ENCODE measurements around the gene MYO15B.

Gene MYO15B

GRCh38 chr17:75662511-75662910, 74.9 kb downstream of the MYO15B start:
- TF ChIP-seq REST (IDR thresholded peaks at IDR 0.05; ENCODE audit: insufficient replicate concordance, low read depth) (no peak), POLR2AphosphoS5 (IDR thresholded peaks at IDR 0.05; ENCODE audit: low read depth) (no peak), SPI1 (IDR thresholded peaks at IDR 0.05; ENCODE audit: borderline replicate concordance, low read depth) (no peak), CTCF (IDR thresholded peaks at IDR 0.05; ENCODE audit: insufficient read depth, low read length) (no peak), GABPA (IDR thresholded peaks at IDR 0.05; ENCODE audit: low read depth) (no peak)
- Histone ChIP-seq H3K27me3 (ENCODE audit: insufficient read depth, poor library complexity, severe bottlenecking) (no peaks in the 10 kb centered on the region), H3K27ac (replicated peaks) (no peak overlapping the region), H3K4me3 (replicated peaks; ENCODE audit: insufficient read depth, low read length) (no peak overlapping the region)
- no peak for DNase-seq (ENCODE audit: low read depth in 1 of 2, low spot score in 1 of 2)

- Histone ChIP-seq H3K4me3 (replicated peaks; ENCODE audit: insufficient read depth, low read length) (no peak overlapping the region), H3K27ac (replicated peaks) (no peak overlapping the region), H3K27me3 (ENCODE audit: insufficient read depth, poor library complexity, severe bottlenecking) (no peaks in the 10 kb centered on the region)
- no peak for DNase-seq (ENCODE audit: low read depth in 1 of 2, low spot score in 1 of 2)
- TF ChIP-seq REST (IDR thresholded peaks at IDR 0.05; ENCODE audit: insufficient replicate concordance, low read depth), result no peak
- TF ChIP-seq POLR2AphosphoS5 (IDR thresholded peaks at IDR 0.05; ENCODE audit: low read depth), result no peak
- TF ChIP-seq SPI1 (IDR thresholded peaks at IDR 0.05; ENCODE audit: borderline replicate concordance, low read depth), result peak; percentile 90
These were observed 76.5 kb downstream of the MYO15B start for GRCh38 chr17:75664099-75664549.

GRCh38 chr17:75665981-75666380, 78.4 kb downstream of the MYO15B start:
- Histone ChIP-seq H3K4me3 (replicated peaks; ENCODE audit: insufficient read depth, low read length) (peak overlapping the region; percentile 98), H3K27ac (replicated peaks) (no peak overlapping the region), H3K27me3 (ENCODE audit: insufficient read depth, poor library complexity, severe bottlenecking) (no peaks in the 10 kb centered on the region)
- TF ChIP-seq SPI1 (IDR thresholded peaks at IDR 0.05; ENCODE audit: borderline replicate concordance, low read depth), result no peak
- no peak for TF ChIP-seq GABPA (IDR thresholded peaks at IDR 0.05; ENCODE audit: low read depth)
- no peak for TF ChIP-seq REST (IDR thresholded peaks at IDR 0.05; ENCODE audit: insufficient replicate concordance, low read depth)
- no peak for TF ChIP-seq CTCF (IDR thresholded peaks at IDR 0.05; ENCODE audit: insufficient read depth, low read length)
- no peak for TF ChIP-seq POLR2AphosphoS5 (IDR thresholded peaks at IDR 0.05; ENCODE audit: low read depth)
- DNase-seq (ENCODE audit: low read depth in 1 of 2, low spot score in 1 of 2), result no peak
